Measurements from ENCODE around the gene FGF19. TPM values are rescaled to one million over a fixed set of nuclear protein-coding genes. Genes with fewer than 3 reads are reported as not detected.
A peak's percentile ranks its signal among the peaks of the same experiment; 100 is the strongest.

Gene FGF19
- total RNA-seq, 1 experiment from 2014 or later: 17.6 TPM

DNA sequence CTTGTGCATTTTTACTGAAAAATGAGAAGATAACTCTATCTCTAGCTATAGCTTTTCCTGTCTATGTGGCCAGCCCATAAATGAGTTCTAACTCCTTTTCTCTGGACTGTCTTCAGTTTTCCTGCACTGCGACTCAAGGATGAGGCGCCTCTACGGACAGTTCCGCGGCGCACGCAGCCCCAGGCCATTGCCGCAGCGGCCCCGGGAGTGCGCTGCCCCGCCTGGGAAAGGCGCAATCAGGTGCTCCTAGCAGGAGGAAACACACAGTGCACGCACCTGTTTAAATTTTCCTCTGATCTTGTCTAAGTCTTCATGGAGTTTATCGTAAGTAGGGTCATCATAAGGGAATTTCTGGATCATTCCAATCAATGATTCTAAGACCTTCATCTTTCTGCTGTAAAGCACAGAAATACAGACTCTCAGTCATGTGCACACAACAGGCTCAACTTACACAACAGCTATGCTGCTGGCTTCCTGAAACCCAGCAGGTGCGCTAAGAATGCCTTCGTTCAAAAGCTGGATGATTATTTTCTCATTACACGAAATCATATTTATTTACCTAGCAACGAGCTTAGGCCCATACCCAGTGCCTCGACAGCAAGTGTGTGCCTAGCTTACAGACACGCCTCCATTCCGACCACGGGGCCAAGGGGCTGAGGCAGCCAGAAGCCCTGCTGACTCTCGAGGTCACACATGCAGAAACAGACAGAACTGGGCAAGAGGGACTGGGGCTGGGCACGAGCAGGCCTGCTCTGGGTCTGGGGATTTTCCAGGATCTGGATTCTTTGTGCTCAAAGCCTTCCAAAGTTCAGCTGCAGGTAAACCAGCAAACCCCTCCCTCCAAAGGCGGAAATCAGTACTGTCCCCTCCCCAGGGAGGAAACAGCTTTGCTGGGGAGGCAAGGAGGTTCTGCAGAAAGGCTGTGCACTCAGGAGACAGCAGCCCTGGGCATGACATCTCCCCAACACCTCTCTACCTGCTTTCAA lies 35.9 kb downstream of the FGF19 start:
- POLR2A ChIA-PET: no interaction called here
- no peak for DNase-seq (ENCODE audit: low spot score)
- ATAC-seq: no peak
- TF ChIP-seq, protein P1, sequence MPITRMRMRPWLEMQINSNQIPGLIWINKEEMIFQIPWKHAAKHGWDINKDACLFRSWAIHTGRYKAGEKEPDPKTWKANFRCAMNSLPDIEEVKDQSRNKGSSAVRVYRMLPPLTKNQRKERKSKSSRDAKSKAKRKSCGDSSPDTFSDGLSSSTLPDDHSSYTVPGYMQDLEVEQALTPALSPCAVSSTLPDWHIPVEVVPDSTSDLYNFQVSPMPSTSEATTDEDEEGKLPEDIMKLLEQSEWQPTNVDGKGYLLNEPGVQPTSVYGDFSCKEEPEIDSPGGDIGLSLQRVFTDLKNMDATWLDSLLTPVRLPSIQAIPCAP (CRISPR knock-in tag; IDR thresholded peaks at IDR 0.05): no peak
- no peak for TF ChIP-seq OVOL2 (CRISPR knock-in tag; IDR thresholded peaks at IDR 0.05; ENCODE audit: borderline replicate concordance)
- TF ChIP-seq, protein P2, sequence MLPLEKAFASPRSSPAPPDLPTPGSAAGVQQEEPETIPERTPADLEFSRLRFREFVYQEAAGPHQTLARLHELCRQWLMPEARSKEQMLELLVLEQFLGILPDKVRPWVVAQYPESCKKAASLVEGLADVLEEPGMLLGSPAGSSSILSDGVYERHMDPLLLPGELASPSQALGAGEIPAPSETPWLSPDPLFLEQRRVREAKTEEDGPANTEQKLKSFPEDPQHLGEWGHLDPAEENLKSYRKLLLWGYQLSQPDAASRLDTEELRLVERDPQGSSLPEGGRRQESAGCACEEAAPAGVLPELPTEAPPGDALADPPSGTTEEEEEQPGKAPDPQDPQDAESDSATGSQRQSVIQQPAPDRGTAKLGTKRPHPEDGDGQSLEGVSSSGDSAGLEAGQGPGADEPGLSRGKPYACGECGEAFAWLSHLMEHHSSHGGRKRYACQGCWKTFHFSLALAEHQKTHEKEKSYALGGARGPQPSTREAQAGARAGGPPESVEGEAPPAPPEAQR (CRISPR knock-in tag; IDR thresholded peaks at IDR 0.05): no peak
- peak; percentile 64; the same call in 1 of the 2 replicates for TF ChIP-seq GABPB1 (CRISPR knock-in tag; IDR thresholded peaks at IDR 0.05)
- TF ChIP-seq, protein P3, sequence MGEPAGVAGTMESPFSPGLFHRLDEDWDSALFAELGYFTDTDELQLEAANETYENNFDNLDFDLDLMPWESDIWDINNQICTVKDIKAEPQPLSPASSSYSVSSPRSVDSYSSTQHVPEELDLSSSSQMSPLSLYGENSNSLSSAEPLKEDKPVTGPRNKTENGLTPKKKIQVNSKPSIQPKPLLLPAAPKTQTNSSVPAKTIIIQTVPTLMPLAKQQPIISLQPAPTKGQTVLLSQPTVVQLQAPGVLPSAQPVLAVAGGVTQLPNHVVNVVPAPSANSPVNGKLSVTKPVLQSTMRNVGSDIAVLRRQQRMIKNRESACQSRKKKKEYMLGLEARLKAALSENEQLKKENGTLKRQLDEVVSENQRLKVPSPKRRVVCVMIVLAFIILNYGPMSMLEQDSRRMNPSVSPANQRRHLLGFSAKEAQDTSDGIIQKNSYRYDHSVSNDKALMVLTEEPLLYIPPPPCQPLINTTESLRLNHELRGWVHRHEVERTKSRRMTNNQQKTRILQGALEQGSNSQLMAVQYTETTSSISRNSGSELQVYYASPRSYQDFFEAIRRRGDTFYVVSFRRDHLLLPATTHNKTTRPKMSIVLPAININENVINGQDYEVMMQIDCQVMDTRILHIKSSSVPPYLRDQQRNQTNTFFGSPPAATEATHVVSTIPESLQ (CRISPR knock-in tag; IDR thresholded peaks at IDR 0.05): no peak
- Mint-ChIP-seq H3K27ac (no peak overlapping the region), H3K9me3 (no peaks in the 10 kb centered on the region), H3K4me3 (no peak overlapping the region), H3K27me3 (ENCODE audit: low read depth) (no peaks in the 10 kb centered on the region), H3K4me1 (peaks cover 8% of the 10 kb centered on the region), H3K36me3 (peaks cover 34% of the 10 kb centered on the region)
- CTCF ChIA-PET: interaction anchor here (1.5 to 2.4 kb wide), 3 partner anchors 12 to 566 kb away, joined by 3 to 13 read pairs (median 5); no protein-coding TSS in a partner anchor

DNA sequence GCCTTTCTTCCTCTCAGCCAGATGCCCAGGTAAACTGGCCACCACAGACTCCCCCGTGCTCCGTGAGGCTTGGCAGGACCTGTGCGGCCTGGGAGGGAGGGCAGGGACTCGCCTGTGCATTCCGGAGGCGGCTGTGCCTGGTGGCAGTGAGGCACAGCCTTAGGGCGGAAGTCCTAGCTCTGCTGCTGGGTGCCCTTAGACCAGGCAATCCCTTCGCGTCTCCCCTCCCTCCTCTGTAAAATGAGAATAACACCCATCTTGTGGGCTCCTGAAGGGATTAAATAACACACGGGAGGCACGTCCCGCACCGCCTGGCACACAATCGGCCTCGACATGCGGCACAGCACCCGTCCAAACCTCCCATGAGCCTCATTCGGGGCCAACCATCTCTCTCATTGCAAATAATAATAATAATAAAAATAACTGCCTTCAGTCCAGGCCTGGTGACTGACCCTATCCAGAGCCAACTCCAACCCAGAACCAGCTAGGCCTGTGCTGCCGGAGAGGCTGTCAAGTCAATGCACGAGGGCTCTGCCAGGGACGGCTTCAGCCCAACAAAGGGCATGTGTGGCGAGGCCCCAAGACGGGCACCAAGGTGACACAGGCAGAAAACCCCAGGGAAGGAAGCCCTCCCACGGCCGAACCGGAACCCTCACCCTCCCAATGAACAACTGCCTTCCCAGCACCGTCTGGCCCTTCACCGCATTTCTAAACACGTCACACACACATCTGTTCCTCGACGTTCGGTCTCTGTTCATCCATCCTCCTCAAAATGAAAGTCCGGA lies 36.9 kb downstream of the FGF19 start:
- Mint-ChIP-seq H3K27me3 (ENCODE audit: low read depth) (no peaks in the 10 kb centered on the region), H3K9me3 (no peaks in the 10 kb centered on the region), H3K4me3 (no peak overlapping the region), H3K36me3 (peaks cover 28% of the 10 kb centered on the region), H3K4me1 (peaks cover 8% of the 10 kb centered on the region), H3K27ac (no peak overlapping the region)
- ChIA-PET POLR2A (no interaction called here), CTCF (no interaction called here)
- ATAC-seq (no peak), DNase-seq (ENCODE audit: low spot score) (no peak)
- TF ChIP-seq ZNF416 (CRISPR knock-in tag; IDR thresholded peaks at IDR 0.05) (no peak), ZNF121 (CRISPR knock-in tag; IDR thresholded peaks at IDR 0.05) (no peak), ATF1 (CRISPR knock-in tag; IDR thresholded peaks at IDR 0.05) (no peak)
- TF ChIP-seq, protein P4, sequence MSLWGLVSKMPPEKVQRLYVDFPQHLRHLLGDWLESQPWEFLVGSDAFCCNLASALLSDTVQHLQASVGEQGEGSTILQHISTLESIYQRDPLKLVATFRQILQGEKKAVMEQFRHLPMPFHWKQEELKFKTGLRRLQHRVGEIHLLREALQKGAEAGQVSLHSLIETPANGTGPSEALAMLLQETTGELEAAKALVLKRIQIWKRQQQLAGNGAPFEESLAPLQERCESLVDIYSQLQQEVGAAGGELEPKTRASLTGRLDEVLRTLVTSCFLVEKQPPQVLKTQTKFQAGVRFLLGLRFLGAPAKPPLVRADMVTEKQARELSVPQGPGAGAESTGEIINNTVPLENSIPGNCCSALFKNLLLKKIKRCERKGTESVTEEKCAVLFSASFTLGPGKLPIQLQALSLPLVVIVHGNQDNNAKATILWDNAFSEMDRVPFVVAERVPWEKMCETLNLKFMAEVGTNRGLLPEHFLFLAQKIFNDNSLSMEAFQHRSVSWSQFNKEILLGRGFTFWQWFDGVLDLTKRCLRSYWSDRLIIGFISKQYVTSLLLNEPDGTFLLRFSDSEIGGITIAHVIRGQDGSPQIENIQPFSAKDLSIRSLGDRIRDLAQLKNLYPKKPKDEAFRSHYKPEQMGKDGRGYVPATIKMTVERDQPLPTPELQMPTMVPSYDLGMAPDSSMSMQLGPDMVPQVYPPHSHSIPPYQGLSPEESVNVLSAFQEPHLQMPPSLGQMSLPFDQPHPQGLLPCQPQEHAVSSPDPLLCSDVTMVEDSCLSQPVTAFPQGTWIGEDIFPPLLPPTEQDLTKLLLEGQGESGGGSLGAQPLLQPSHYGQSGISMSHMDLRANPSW (CRISPR knock-in tag; conservative IDR thresholded peaks at IDR 0.05; ENCODE audit: low read depth): no peak

DNA sequence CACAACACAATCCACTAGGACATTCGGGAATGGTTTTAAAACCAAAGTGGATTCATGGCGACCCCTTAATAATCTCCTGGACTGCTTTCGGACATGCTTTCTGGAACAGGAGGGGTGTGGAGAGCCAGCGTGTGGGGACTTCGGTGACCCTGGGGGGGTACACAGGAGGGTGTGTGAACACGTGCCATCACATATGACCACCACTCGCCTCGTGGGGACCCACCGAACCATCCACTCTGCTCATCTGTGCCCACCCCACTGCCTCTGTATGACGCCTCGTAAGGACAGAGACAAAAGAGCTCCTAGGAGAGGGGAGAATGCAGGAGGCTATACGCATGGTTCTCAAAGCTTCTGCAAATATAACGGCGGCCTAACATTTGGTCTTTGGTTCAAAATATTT lies 37.6 kb downstream of the FGF19 start:
- H3K36me3 Mint-ChIP-seq: peaks cover 21% of the 10 kb centered on the region
- peaks cover 8% of the 10 kb centered on the region for H3K4me1 Mint-ChIP-seq
- H3K9me3 Mint-ChIP-seq: no peaks in the 10 kb centered on the region
- no peak overlapping the region for H3K27ac Mint-ChIP-seq
- H3K4me3 Mint-ChIP-seq: no peak overlapping the region
- ChIA-PET POLR2A (no interaction called here), CTCF (interaction anchor here (0.6 kb wide), 1 partner anchor 18 kb away, joined by 3 read pairs; no protein-coding TSS in a partner anchor)
- H3K27me3 Mint-ChIP-seq (ENCODE audit: low read depth): no peaks in the 10 kb centered on the region
- DNase-seq (ENCODE audit: low spot score): no peak
- ATAC-seq: no peak
- TF ChIP-seq ETV6 (CRISPR knock-in tag; IDR thresholded peaks at IDR 0.05) (no peak), OVOL2 (CRISPR knock-in tag; IDR thresholded peaks at IDR 0.05; ENCODE audit: borderline replicate concordance) (no peak), GTF2I (CRISPR knock-in tag; conservative IDR thresholded peaks at IDR 0.05) (no peak), SMAD3 (CRISPR knock-in tag; IDR thresholded peaks at IDR 0.05; ENCODE audit: borderline replicate concordance) (no peak), JAZF1 (CRISPR knock-in tag; IDR thresholded peaks at IDR 0.05) (no peak), RELA (CRISPR knock-in tag; IDR thresholded peaks at IDR 0.05; ENCODE audit: borderline replicate concordance) (no peak), GABPB1 (CRISPR knock-in tag; IDR thresholded peaks at IDR 0.05) (no peak), ZBTB21 (CRISPR knock-in tag; IDR thresholded peaks at IDR 0.05; ENCODE audit: borderline replicate concordance) (no peak), MYBL2 (CRISPR knock-in tag; IDR thresholded peaks at IDR 0.05) (no peak)
- TF ChIP-seq, protein P2 (CRISPR knock-in tag; IDR thresholded peaks at IDR 0.05): no peak

Data from WTC11 (cell line).